NB4 (cell line): ENCODE measurements around the gene CEP135.

Source experiments
- DNase-seq: peaks from one replicate; pipeline ENCODE4 v3.0.0; 2010; ENCODE audit warnings: low read depth
- H3K4me3 ChIP-seq: one replicate; pipeline ENCODE4 v1.5.1; 2011; ENCODE audit warnings: mild to moderate bottlenecking, low read depth, low read length, moderate library complexity
- CTCF ChIP-seq: IDR thresholded peaks from one replicate; pipeline ENCODE4 v1.5.1; 2012; ENCODE audit warnings: low read depth, low read length
- MAX ChIP-seq: IDR thresholded peaks from 2 replicates; pipeline ENCODE4 v1.6.1; 2011; ENCODE audit warnings: low read depth, low read length
- MYC ChIP-seq: IDR thresholded peaks from 2 replicates; pipeline ENCODE4 v1.6.1; 2011; ENCODE audit warnings: low read depth, low read length
- POLR2A ChIP-seq: IDR thresholded peaks from 2 replicates; pipeline ENCODE4 v1.6.1; 2011; ENCODE audit warnings: mild to moderate bottlenecking; ENCODE audit not compliant: insufficient read length; ENCODE audit errors: extremely low read depth

CEP135 gene

GRCh38 chr4:55907469-55907868 is 41.3 kb upstream of the CEP135 start:
- TF ChIP-seq POLR2A (no peak), MAX (no peak)
- DNase-seq, result no peak

GRCh38 chr4:55910140-55910539 is 38.6 kb upstream of the CEP135 start:
- TF ChIP-seq CTCF (no peak), POLR2A (no peak), MAX (no peak), MYC (no peak)
- H3K4me3 ChIP-seq, result no peak overlapping the region
- no peak for DNase-seq

More at GRCh38 chr4:55907469-55907868, 41.3 kb upstream of the CEP135 start:
- no peak overlapping the region for H3K4me3 ChIP-seq

- no peak for DNase-seq
- no peak overlapping the region for H3K4me3 ChIP-seq
- TF ChIP-seq MYC (no peak), CTCF (no peak), MAX (no peak), POLR2A (no peak)
These were observed 36.5 kb upstream of the CEP135 start for GRCh38 chr4:55912249-55912648.

GRCh38 chr4:55920571-55920970 is 28.2 kb upstream of the CEP135 start:
- H3K4me3 ChIP-seq, result no peak overlapping the region
- no peak for DNase-seq
- TF ChIP-seq MYC, result no peak
- no peak for TF ChIP-seq CTCF
- no peak for TF ChIP-seq MAX
- no peak for TF ChIP-seq POLR2A

GRCh38 chr4:55921093-55921492 is 27.7 kb upstream of the CEP135 start:
- DNase-seq, result no peak

GRCh38 chr4:55925241-55925640 is 23.5 kb upstream of the CEP135 start:
- no peak overlapping the region for H3K4me3 ChIP-seq
- no peak for DNase-seq
- TF ChIP-seq POLR2A (no peak), CTCF (no peak)

More at GRCh38 chr4:55921093-55921492, 27.7 kb upstream of the CEP135 start:
- no peak overlapping the region for H3K4me3 ChIP-seq
- TF ChIP-seq MAX (no peak), POLR2A (no peak), CTCF (no peak), MYC (no peak)
